GM12891 (cell line): ENCODE measurements around the gene CCL16.

ENCODE experiments used
- DNase-seq: peaks from one replicate; pipeline ENCODE4 v3.0.0; 2011; ENCODE audit warnings: low spot score; ENCODE audit not compliant: insufficient read length
- FAIRE-seq: peaks from 2 replicates; lab custom pipeline; 2011; peaks lifted over from hg19 to GRCh38; lab: Jason Lieb, UNC
- PAX5 ChIP-seq: IDR thresholded peaks from 2 replicates; pipeline ENCODE4 v1.6.1; 2011; ENCODE audit warnings: low read length, moderate library complexity, mild to moderate bottlenecking; ENCODE audit not compliant: insufficient read depth, severe bottlenecking
- POLR2A ChIP-seq: IDR thresholded peaks from 2 replicates; pipeline ENCODE4 v1.6.1; 2011; ENCODE audit warnings: low read depth, low read length, control low read depth
- POLR2AphosphoS5 ChIP-seq: IDR thresholded peaks from 2 replicates; pipeline ENCODE4 v1.6.1; 2011; ENCODE audit warnings: low read depth, low read length, control low read depth
- POU2F2 ChIP-seq: IDR thresholded peaks from 2 replicates; pipeline ENCODE4 v1.6.1; 2011; ENCODE audit warnings: low read depth, mild to moderate bottlenecking, control low read depth, low read length, moderate library complexity
- SPI1 ChIP-seq: IDR thresholded peaks from 2 replicates; pipeline ENCODE4 v1.6.1; 2011; ENCODE audit warnings: low read depth, low read length, control low read depth
- TAF1 ChIP-seq: IDR thresholded peaks from 2 replicates; pipeline ENCODE4 v1.6.1; 2011; ENCODE audit warnings: low read depth, low read length, control low read depth

CCL16 gene

DNA sequence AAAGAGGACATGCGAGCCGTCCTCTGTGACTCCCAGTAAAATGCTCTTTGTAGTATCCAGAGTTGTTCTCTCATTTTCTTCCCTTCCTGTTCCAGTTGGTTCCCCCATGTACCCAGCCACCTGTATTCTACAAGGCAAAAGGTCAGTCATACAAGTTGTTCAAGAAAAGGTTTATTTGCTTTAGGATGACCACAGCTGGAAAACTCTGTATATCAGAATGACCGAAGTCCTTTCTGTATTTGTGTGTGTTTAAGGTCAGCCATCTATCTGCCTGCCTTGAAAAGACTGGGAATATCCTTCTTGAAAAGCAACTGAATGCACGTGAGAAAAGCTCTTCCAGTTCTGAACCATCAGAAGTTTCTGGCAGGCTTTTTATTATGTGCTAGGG lies 8.4 kb downstream of the CCL16 start:
- no peak for FAIRE-seq
- no peak for DNase-seq
- TF ChIP-seq POU2F2 (no peak), TAF1 (no peak)

DNA sequence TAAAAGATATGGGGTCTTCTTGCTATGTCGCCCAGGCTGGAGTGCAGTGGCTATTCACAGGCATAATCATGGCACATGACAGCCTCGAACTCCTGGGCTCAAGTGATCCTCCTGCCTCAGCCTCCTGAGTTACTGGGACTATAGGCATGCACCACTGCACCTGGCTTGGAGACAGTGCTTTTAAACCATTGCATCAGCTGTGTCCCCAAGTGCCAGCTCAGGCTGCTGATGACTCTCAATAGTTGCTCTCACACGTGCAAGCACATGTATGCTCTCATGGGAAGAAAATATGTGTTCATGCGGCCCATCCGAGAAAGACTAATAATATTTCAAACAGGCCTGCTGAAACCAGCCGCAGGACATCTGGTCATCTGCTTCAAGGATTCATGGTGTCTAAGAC lies 8.8 kb downstream of the CCL16 start:
- FAIRE-seq (no peak), DNase-seq (no peak)
- TF ChIP-seq POLR2AphosphoS5, result no peak
- no peak for TF ChIP-seq SPI1

DNA sequence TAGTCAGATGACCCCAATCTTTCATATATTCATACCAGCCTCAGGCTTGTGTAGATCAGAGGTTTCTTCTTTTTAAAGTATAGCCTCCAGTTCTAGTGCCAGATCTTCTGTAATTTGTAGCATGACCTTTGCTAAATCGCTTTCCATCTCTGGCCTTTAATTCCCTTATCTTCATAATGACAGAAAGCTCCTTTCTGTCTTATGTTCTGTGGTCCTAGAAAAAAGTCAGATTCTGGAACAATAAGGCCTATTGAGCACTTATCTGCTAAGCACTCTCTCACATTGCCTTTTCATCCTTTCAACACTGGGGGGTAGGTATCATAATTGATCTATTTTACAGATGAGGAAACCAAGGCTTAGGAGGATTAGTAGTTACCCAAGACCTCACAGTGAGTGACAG lies 9.2 kb downstream of the CCL16 start:
- TF ChIP-seq POLR2A (no peak), POLR2AphosphoS5 (no peak), POU2F2 (no peak), TAF1 (no peak), PAX5 (no peak), SPI1 (no peak)
- no peak for DNase-seq
- FAIRE-seq, result no peak

DNA sequence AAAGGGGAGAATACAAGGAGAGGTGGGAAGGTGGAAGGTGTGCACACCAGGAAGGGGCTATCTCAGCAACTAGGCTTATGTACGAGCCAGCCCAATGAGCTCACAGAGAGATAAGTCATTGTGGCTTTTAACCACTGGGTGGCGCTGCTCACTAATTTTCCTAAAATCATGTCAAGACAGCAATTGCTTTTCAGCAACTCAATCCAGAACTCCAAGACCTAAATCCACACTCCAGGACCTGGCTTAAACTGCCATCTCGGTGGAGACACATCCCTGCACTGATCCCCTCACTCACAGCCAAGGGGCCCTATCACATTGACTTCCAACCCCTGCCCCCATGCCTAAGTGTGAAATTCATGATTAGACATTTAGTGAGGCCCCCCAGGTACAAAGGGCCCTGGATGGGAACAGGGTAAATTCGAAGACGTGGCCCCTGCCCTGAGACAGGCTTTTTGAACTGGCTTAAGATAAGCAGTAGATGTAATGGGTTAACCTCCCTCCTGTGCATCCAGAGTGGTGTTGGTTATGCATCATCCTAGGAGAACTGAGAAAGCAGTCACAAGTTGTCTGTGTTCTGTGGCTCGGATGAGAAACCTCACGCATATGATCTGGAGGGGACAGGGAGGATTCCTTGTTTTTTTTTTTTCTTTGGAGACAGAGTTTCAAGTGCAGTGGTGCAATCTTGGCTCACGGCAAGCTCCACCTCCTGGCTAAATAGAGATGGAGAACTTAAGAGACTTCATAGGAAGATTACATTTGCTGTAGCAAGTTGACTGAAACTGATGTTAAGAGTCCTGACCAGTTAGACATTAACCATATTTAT lies 11.5 kb downstream of the CCL16 start:
- peak; percentile 35 for DNase-seq
- FAIRE-seq, result no peak
- TF ChIP-seq PAX5 (no peak), TAF1 (no peak), POLR2A (no peak), POLR2AphosphoS5 (no peak), POU2F2 (no peak), SPI1 (no peak)

DNA sequence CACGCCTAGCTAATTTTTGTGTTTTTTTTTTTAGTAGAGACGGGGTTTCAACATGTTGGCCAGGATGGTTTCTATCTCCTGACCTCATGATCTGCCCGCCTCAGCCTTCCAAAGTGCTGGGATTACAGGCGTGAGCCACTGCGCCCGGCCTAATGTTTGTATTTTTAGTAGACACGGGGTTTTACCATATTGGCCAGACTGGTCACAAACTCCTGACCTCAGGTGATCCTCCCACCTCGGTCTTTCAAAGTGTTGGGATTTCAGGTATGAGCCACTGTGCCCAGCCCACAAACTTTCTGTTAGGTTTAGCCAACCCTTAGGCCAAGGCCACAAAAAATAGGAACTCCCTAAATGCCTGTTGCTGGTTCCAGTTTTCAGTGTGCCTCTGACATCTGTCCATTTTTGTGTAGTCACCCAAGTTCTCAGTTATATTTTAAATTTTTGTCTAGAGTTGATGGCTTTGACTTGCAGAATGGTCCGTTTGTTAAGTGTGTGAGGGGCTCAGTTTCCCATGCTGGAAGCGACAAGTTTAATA lies 12.7 kb downstream of the CCL16 start:
- no peak for FAIRE-seq
- no peak for DNase-seq
- TF ChIP-seq SPI1, result no peak
- TF ChIP-seq POLR2AphosphoS5, result no peak
- TF ChIP-seq POU2F2, result no peak
- no peak for TF ChIP-seq PAX5
- TF ChIP-seq POLR2A, result no peak
- no peak for TF ChIP-seq TAF1

DNA sequence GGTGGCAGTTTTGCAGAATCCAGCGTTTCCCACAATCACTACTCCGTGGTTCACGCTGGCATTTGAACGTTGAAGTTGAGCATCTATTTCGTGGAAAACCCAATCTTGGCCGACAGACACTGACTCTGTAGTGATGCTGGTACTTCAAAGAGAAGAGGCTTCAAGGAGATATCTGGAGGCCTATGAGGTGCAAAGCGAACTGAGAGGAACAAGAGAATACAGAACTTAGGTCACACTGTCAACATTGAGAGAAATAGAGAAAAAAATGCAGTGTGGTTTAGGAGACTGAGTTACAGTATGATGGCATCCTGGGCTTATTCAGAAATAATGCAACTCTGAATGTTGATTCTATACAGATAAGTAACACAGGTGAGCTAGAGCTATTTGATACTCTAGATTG lies 16.0 kb downstream of the CCL16 start:
- FAIRE-seq (no peak), DNase-seq (no peak)
- no peak for TF ChIP-seq POLR2A
- no peak for TF ChIP-seq SPI1
- no peak for TF ChIP-seq POLR2AphosphoS5
- TF ChIP-seq POU2F2, result no peak
- no peak for TF ChIP-seq TAF1

DNA sequence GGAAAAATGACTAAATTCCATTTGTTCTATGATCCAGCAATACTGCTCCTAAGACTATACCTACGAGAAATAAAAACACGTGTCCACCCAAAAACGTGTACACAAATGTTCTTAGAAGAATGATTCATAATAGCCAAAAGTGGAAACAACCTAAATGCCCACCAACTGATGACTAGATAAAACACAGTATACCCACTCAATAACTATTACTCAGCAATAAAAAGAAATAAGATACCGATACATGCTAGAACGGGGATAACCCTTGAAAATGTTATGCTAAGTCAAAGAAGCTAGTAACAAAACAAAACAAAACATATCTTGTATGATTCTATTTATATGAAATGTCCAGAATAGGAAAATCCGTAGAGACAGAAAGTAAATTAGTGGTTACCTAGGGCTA lies 17.6 kb downstream of the CCL16 start:
- no peak for DNase-seq
- FAIRE-seq, result no peak
- TF ChIP-seq POLR2AphosphoS5 (no peak), POU2F2 (no peak), TAF1 (no peak)

DNA sequence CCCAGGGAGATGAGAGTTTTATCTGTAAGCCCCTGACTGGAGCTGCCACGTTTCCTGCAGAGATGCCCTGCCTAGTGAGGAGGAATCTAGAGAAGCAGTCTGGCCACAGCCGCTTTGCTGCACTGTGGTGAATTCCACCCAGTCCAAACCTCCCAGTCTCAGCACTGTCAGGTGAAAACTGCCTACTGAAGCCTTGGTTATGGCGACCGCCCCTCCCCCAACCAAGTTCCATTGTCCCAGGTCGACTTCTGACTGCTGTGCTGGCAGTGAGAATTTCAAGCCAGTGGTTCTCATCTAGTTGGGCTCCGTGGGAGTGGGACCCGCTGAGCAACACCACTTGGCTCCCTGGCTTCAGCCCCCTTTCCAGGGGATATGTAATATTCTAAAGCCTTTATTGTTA lies 27.6 kb downstream of the CCL16 start:
- TF ChIP-seq PAX5 (no peak), POU2F2 (no peak), SPI1 (no peak), POLR2AphosphoS5 (no peak), POLR2A (no peak), TAF1 (no peak)
- no peak for FAIRE-seq
- DNase-seq, result no peak

DNA sequence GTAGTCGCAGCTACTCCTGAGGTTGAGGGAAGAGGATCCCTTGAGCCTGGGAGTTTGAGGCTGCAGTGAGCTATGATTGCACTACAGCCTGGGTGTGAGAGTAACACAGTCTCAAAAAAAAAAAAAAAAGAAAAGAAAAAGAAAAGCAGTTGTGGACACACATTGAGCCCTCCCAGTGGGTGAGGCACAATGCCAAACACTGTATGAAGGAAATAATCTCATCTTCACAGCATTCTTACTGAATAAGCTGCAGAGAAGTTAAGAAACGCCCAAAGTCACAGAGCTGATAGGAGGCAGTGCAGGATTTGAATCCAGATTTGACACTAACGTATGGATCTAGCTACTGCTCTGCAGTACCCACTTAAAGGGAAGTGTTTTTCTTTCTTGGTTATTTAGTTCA lies 31.9 kb downstream of the CCL16 start:
- no peak for TF ChIP-seq SPI1
- no peak for TF ChIP-seq TAF1
- TF ChIP-seq POU2F2, result no peak
- TF ChIP-seq POLR2A, result no peak
- TF ChIP-seq POLR2AphosphoS5, result no peak
- TF ChIP-seq PAX5, result no peak
- DNase-seq (no peak), FAIRE-seq (no peak)

DNA sequence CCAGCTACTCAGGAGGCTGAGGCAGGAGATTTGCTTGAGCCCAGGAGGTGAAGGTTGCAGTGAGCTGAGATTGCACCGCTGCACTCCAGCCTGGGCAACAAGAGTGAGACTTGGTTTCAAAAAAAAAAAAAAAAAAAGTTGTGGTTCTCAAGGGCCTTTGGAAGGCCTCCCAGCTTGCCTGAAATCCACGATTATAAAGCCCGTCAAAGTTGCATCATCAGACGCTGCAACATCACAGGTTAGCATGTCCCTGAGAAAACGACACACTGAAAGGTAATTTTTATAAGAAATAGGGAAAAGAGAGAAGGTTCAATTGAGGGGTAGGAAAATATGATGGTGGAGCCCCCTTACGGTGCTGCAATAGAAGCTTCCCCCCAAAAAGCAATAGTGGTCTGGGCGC lies 33.2 kb downstream of the CCL16 start:
- FAIRE-seq (no peak), DNase-seq (no peak)
- no peak for TF ChIP-seq POLR2AphosphoS5
- no peak for TF ChIP-seq POLR2A
- no peak for TF ChIP-seq SPI1
- TF ChIP-seq TAF1, result no peak
- TF ChIP-seq POU2F2, result no peak
- TF ChIP-seq PAX5, result no peak
